Activated CD8-positive, alpha-beta memory T cell treated with anti-CD3 and anti-CD28 coated beads for 48 hours (primary cell): ENCODE data around the gene PDE10A.

Experiments used
- DNase-seq, 3 experiments: peaks; one replicate each; pipeline ENCODE4 v3.0.0-alpha.2; 2020; ENCODE audit warnings: low read depth in 2 of 3, low spot score in 2 of 3

PDE10A gene

DNA sequence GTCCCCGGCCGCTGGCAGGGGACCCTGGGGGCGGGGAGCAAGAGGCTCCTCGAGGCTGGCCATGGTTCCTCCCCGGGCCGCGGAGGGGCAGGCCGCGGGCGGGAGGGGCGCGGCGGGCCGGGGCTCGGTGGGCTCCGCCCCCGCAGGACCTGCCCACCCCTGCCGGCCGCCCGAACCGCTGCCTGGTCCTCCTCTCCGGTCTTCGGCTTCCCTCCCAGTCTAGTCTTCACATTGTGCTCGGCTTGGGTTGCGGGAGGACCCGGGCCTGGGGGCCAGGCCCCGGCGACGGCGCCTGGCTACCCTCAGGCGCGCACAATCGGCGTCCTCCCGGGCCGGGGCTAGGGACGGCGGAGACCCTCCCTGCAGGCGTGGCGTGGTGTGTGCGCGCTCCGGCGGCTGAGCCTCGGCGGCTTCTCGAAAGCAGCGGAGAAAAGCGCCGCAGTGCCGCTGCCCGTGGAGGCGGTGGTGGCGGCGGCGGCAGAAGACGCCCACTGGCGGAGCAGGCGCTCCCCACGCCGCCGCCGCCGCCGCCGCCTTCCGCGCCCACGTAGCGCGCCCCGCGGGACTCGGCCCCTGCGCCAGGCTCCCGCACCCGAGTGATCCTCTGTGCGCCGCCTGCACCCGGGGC is at the start of gene PDE10A:
PDE10A (minus strand) TSS at position 493 of the 628 bp plus-strand sequence; CDS start at position 63, 430 bp downstream.
- no peak for DNase-seq

DNA sequence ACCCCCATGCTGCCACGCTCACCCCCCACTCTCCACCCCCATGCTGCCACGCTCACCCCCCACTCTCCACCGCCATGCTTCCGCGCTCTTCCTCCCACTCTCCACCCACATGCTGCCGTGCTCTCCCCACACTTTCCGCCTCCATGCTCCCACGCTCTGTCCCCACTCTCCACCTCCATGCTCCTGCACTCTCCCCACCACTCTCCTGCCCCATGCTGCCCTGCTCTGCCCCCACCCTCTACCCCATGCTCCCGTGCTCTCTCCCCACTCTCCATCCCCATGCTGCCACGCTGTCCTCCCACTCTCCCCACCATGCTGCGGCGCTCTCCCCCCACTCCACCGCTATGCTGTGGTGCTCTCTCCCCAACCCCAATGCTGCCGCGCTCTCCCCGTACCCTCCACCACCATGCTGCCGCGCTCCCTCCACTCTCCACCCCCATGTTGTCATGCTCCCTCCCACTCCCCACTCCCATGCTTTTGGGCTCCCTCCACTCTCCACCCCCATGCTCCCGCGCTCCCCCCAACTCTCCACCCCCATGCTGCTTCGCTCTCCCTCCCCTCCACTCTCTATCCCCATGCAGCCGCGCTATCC is 46.0 kb upstream of the PDE10A start:
- no peak for DNase-seq

DNA sequence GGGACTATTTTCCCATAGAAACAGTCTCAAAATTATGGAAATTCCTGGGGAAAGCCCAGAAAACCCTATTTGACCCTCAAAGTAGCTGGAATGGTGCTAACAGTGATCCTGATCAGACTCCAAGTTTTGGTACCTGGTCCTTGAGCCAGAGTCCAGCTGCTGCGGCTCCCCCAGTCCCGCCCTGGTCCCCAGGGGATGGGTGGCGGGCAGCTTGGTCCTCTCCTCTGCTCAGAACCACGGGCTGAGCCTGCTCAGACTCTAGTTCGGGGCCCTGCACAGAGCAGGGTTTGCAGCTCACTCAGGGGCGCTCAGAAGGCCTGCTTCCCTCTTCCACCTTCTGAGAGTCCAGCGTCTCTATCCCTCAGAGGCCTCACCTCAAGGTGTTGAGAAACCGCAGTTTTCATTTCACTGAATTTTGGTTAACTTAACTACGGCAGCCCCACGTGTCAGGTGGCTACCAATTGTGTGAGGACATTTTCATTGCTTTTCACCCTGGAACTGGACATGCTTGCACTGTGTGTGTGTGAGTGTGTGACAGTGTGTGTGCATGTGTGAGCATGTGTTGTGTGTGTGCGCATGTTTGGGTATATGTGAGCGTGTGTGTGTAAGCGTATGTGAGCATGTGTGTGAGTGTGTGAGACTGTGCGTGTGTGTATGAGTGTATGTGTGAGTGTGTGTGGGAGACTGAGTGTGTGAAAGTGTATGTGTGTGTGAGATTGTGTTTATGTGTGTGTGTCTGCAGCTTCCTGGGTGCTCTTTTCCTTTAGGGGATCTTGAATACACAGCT is 44.2 kb upstream of the PDE10A start:
- DNase-seq = no peak

DNA sequence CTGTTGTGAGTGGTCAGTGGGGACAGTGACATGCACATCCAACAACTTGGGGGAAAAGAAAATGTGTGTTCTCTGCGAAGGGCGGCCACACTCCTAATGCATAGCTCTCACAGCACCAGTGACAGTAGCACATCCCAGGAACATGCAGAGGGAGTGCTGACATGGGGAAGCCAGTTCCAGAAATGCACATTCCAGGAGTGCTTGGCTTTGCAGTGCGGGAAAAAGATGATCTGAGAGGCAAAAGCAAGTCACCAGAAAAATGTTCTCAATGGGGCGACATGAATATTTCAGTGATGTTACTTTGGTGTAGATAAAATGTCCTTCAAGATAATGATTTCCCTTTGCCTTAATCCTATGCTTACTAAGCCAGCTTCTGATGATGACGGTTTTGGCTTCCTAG is 42.9 kb upstream of the PDE10A start:
- no peak for DNase-seq

DNA sequence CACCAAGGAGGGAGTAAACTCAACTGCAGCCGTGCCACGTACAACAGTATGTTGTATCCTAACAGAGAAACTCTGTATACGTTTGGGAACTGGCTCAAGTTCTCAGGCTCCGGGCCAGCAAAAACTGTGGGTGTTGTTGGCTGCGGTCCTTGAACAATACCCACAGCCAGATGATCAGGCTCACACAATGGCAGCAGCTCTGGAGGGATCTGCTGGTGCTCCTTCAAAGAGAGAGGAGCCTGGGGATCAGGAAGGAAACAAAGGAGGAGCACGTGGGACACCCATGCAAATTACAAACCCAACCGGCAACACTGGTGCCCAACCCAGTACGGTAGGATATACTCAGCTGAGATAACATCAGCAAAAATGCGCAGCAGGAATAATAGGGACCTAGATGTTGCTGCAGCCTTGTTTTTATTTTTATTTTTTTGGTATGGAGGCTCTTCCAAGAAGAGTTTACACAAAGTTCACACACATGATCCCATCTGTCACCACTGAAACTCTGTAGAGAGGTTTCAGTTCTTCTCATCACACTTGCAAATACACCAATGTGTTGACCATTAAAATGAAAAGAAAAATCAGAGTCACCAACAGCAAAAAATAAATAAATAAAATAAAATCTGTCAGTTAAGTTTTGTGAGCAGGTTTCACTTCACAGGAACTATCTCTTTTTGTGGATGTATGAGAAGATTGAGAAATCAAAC is 41.2 kb upstream of the PDE10A start:
- no peak for DNase-seq

DNA sequence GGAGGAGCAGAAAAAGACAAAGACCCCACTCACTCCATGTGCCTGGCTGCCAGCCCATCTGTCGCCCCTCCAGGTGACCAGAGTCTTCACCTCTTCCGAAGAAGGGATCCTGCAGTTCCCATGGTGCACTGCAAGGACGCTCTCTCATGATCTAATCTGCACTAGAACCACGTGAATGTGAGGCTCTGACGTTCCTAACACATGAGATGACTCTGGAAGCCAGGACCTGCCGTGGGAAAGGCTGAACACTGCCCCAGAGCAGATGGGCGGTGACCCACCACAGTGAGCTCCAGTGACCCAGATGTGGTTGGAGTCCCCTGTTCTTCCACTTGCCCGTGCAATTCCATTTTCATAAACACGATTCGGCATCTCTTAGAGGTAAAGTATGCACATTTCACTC is 39.6 kb upstream of the PDE10A start:
- DNase-seq = no peak

DNA sequence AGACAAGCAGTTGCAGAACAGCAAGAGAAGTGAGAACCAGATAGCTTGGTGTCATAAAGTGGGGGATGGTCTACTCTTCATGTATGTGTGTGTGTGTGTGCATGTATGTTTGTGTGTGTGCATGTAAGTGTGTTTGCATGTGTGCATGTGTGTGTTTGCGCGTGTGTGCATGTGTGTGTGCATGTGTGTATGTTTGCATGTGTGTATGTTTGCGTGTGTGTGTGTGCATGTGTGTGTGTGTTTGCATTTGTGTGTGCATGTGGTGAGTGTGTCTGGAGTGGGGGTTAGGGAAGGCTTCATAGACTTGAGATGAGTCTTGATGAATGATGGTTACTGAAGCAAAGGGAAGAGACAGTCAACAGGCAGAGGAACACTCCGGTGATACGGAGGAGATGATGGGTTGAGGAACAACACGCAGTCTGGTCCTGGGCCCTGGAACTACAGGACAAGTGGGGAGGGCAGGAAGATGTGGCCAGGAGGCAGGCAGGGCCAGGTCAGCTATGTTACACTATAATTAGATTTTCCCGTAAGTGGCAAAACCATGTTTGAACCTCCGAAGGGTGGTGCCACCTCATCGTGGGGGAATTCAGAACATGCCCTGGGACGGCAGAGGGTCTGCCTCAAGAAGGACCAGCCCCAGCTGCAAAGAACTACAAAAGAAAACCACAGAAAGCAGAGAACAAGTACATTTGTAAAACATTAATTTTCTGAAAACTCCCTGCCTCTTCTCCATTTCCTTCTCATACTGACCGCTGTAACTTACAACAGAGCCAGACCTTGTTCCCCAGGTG is 38.7 kb upstream of the PDE10A start:
- DNase-seq = no peak

DNA sequence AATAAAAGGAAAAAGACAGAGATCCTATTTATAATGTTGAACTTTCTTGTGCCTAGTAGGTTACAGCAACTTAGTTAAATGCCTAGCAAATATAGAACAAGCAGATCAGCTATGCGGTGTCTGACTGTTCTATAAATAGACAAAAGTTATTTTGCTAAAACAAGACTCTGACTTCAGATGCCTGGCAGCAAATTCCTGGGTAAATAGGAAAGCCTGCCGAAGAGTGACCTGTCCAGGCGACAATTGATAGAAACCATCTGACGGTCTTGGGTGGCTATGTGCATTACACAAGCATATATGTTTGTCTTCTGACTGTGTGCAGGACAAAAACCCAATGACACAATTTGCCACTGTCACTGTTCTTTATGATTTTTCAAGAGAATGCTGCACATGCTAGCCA is 38.0 kb upstream of the PDE10A start:
- DNase-seq = no peak

DNA sequence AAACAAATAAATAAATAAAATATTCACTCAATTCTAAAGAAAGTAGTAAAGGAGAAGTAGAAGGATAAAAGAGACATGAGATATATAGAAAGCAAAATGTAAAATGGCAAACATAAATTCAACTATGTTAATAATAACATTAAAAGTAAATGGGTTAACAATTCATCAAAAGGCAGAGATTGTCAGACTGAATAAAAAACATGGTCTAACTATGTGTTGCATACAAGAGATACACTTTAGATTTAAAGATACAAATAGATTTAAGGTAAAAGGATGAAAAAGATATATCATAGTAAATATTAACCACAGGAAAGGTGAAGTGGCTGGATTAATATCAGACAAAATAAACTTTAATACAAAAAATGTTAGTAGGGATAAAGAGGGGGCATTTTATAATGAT is 35.8 kb upstream of the PDE10A start:
- no peak for DNase-seq

DNA sequence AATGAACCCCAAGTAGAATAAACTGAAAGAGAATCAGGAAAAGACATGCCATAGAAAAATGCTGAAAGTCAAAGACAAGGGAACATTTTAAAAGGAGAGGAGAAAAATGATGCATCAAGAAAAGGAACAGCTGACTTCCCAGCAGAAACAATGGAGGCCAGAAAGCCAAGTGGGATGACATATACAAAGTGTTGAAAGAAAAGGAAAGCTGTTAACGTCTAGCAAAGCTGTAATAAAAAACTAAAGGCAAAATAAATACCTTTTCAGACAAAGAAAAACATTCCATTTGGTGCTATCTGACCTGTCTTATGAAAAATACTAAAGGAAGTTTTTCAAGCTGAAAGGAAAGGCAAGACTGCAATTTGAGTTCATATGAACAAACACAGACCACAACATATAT is 34.1 kb upstream of the PDE10A start:
- no peak for DNase-seq

DNA sequence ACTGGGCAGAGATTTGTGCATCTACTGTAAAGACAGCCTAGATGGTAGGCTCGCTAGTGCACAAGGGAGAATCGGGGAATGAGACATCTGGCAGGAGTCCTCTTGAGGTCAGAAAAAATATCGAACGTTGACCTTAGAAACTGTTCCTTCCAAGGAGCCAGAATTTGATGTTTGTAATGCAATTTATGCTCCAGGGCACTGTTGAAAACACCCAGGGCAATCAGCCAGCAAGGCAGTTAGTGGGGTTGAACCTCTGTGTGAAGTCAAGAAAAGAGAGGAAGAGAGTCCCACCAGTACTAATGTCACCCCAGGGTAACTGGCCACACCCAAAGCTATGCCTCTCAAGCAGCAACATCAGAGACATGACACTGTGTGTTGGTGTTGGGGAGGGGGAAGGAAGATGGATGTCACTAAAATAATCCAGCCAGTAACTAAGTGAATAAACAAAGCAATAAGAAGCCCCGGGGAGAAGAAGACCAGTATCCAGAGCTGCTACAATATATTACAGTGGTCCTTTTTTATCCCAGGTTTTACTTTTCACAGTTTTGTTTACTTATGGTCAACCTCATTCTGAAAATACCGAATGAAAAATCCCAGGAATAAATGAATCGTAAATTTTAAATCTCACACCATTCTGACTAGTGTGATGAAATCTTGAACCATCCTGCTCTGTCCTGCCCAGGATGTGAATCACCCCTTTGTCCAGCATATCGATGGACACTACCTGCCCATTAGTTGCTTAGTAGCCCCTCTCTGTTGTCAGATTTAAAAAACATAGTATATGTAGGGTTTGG is 32.9 kb upstream of the PDE10A start:
- no peak for DNase-seq

DNA sequence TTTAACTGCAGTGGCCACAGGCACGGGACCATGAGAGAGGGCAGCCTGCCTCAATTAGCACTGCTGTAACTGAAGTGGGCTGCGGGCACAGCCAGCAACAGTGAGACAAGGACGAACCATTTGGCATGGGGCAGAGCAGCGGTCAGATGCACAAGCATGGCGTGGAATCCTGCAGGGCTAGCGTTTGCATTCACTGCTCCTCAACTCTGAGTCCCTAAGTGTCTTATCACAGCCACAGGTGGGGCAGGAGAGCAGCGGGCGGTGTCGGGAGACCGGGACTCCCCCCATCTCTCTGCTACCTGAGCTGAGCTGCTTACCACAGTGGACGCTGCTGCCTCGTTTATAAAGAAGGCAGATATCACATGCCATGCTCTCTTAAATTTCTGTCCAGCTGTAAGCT is 31.3 kb upstream of the PDE10A start:
- DNase-seq = no peak

DNA sequence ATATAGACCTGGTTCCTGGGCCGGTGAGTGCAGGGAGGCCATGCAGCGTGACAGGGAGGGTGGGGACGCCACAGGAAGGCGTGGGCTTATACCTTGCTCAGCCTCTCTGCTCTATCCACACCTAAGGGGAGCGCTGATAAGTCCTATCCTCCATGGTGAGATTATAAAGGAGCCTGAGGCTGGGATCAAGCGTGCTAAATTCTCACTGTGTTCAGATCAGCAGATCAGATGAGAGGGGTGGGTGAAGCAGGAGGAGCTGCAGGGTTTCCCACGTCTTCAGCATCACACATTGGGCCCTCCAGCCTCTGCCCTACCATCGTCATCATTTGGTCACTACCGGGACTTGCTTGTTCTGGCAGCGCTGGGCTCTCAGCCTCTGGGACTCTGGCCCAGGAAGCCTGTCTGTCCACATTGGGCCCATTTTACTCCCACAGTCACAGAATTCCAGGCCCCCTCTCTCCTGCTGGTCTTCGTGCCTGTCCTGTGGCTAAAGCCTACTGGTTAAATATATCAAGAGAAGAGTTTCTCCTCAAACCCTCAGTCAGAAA is 29.1 kb upstream of the PDE10A start:
- no peak for DNase-seq

DNA sequence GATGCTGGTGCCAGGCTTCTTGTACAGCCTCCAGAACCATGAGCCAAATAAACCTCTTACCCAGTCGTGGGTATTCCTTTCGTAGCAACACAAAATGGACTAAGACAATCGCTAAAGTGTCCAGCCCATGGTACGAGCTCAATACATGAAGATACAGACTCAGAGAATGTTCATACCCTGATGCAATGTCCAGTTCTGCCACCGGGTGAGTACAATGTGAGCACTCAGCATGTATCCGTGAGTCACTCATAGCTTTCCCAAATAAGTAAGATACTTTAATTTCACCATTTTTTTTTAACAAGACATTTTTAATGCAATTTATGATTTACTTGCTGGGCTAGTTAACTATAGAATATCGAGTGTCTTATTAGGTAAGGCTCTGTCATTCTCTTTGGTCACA is 26.7 kb upstream of the PDE10A start:
- DNase-seq = no peak

DNA sequence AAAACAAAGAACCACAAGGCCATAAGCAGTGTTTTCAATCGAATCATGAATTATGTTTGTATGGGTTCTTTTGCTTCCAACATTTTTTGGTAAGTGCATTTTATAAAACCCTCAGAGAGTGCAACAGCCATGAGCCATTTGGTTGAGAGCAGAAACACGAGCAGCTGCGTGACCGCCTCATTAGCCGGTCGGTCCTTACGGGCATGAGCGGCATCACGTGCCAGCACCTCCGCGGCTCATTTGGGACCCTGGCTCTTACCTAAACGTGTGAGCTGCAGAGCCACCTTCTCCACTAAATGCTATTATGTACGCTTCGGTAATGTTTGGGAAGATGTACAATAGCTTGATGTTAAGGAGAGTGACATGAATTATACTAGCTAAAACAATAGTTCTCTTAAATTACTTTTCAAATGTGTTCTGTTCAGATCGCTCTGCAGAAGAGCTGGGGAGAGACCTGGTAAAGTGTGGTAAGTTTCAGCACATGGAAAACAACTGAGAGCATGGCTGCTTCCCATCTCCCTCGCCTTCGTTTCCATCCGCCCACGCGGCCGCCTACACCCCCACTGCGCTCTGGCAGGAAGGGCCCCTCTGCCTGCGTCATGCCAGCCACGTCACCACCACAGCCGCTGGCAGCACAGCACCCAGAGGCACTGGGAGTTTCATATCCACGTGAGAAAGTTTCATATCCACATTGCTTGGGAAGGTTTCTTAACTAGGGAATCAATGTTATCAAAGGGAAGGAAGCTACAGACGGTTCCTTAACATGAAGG is 23.7 kb upstream of the PDE10A start:
- DNase-seq = no peak

DNA sequence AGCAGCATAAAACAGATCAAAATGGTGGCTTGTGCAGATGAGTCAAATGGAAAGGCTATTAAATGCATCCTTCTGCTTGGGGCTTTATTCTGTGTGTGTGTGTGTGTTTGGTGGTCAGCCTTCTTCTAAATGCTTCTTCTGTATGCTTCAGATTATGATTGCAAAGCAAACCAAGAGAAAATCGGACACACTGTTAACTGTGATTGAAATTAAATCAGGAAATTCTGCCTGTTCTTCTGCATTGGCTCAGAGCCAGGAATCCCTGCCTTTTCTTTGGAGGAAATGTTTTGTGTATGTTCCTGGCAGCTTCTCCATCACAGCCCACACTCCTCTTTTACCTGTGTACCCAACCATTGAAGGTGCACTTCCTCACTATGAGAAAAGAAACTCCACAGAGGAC is 22.3 kb upstream of the PDE10A start:
- no peak for DNase-seq

DNA sequence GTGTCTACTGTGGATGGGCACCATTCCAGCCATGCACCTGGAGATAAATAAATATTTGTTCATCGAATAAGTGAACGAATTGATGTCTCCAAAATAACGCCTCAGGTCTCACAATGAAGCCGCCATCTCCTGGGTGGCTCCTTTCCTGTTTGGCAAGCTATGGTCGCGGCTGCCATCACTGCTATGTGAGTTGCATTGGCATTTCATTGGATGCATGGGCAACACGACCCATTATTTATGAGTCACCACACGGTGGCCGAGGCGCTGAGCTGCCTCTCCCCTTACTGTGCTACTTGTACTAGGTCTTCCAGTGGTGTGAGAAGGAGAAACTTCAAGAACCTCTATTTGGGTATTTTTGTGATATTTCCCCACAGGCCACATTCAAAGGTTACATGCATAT is 21.3 kb upstream of the PDE10A start:
- no peak for DNase-seq

DNA sequence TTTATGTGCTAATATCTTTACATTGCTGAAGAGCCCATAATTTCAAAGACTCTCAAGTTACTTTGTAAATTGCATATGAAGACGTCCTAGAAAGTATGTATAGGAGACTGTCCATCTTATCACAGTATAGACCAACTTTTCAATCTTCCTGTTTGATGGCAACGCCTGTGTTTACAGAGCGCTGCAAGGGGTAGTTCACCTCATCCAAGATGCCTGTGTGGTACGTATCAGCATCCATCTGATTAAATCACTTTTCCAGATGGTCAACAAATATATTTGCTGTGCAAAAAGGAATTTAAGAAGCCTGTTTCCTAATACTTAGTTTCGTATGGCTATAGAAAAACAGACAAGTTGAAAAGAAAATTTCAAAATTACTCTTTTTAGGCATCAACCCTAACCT is 17.9 kb upstream of the PDE10A start:
- no peak for DNase-seq

DNA sequence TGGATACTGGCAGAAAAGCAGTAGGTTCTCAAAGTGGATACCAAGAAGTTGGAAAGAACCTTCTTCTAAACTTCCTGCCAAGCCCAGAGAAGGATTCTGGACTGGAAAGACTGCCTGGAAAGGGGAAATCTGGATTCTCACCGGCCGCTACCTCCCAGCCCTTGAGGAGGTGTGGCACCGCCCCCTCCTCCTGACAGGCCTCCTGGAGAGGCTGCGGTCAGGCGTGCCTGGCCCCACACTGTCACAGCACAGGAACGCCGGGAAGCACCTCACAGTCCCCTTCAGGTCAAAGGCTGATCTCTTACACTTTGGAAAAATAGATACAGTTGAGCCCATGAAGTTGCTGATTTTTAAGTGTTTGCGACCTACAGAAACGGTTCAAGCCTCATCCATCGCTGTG is 16.3 kb upstream of the PDE10A start:
- DNase-seq = no peak
